Endometrium (tissue), 2 donors: ENCODE data around the gene TBR1.

Experiments
- FAIRE-seq: peaks from 2 replicates; lab custom pipeline; 2012; peaks lifted over from hg19 to GRCh38; lab: Jason Lieb, UNC
- donor health status: control.
- donor health status: control.

Gene TBR1

GRCh38 chr2:161415034-161415986, 787 bp upstream of the TBR1 start:
- no peak for FAIRE-seq

GRCh38 chr2:161416708-161417437, 776 bp downstream of the TBR1 start:
- FAIRE-seq, result no peak

GRCh38 chr2:161417438-161418274, 1.6 kb downstream of the TBR1 start:
- FAIRE-seq, result no peak

- no peak for FAIRE-seq
These were observed 2.2 kb downstream of the TBR1 start for GRCh38 chr2:161418275-161418714.

- no peak for FAIRE-seq
These were observed 2.9 kb downstream of the TBR1 start for GRCh38 chr2:161418715-161419637.

GRCh38 chr2:161419638-161420190, 3.6 kb downstream of the TBR1 start:
- no peak for FAIRE-seq

- no peak for FAIRE-seq
These were observed 4.4 kb downstream of the TBR1 start for GRCh38 chr2:161420406-161421074.

GRCh38 chr2:161421686-161422085, 5.6 kb downstream of the TBR1 start:
- no peak for FAIRE-seq

GRCh38 chr2:161422816-161423403, 6.8 kb downstream of the TBR1 start:
- FAIRE-seq, result no peak

GRCh38 chr2:161423421-161424393, 7.6 kb downstream of the TBR1 start:
- no peak for FAIRE-seq

- FAIRE-seq, result no peak
These were observed 8.3 kb downstream of the TBR1 start for GRCh38 chr2:161424394-161424769.

GRCh38 chr2:161424891-161425727, 9.0 kb downstream of the TBR1 start:
- no peak for FAIRE-seq

GRCh38 chr2:161425728-161426454, 9.8 kb downstream of the TBR1 start:
- FAIRE-seq, result no peak

GRCh38 chr2:161426455-161426921, 10.4 kb downstream of the TBR1 start:
- FAIRE-seq, result no peak

GRCh38 chr2:161426922-161427663, 11.0 kb downstream of the TBR1 start:
- FAIRE-seq, result no peak
